Measurements from ENCODE around the gene ATP2A3. TPM values are rescaled to one million over a fixed set of nuclear protein-coding genes. Genes with fewer than 3 reads are reported as not detected.

ATP2A3 gene
- total RNA-seq, 2 donors from 2014 or later: 43.8 to 49.5 TPM

GRCh38 chr17:3974138-3974687 lies 10.0 kb upstream of the ATP2A3 start:
- Histone ChIP-seq H3K27ac (no peak overlapping the region), H3K4me1 (peaks cover 32% of the 10 kb centered on the region), H3K27me3 (no peaks in the 10 kb centered on the region), H3K36me3 (replicated peaks in 1 of 2; ENCODE audit: insufficient read depth in 1 of 2, low read depth in 2 of 2) (no peaks in the 10 kb centered on the region), H3K9me3 (peaks cover 0 to 8% (median 0%) of the 10 kb centered on the region in 3 donors), H3K4me3 (no peak overlapping the region)
- ATAC-seq (no peak), DNase-seq (no peak)
- 74 to 94% methylated on average over 13 to 15 of the region's 15 CpGs for WGBS, 2 donors
- intact Hi-C loops (cut with DNase I): no loop called here
- TF ChIP-seq CTCF (IDR thresholded peaks at IDR 0.05) (no peak), POLR2A (IDR thresholded peaks at IDR 0.05) (no peak)

- no peak overlapping the region for H3K4me3 ChIP-seq
- H3K36me3 ChIP-seq (replicated peaks in 1 of 2; ENCODE audit: insufficient read depth in 1 of 2, low read depth in 2 of 2): no peaks in the 10 kb centered on the region
- H3K27ac ChIP-seq: no peak overlapping the region
- WGBS, 2 donors: 80 to 87% methylated on average over 7 to 10 of the region's 10 CpGs
- H3K9me3 ChIP-seq: peaks cover 0 to 8% (median 0%) of the 10 kb centered on the region in 3 donors
- TF ChIP-seq CTCF (IDR thresholded peaks at IDR 0.05) (no peak), POLR2A (IDR thresholded peaks at IDR 0.05) (no peak)
- peaks cover 26% of the 10 kb centered on the region for H3K4me1 ChIP-seq
- intact Hi-C loops (cut with DNase I): no loop called here
- no peak for DNase-seq
- no peak for ATAC-seq
- no peaks in the 10 kb centered on the region for H3K27me3 ChIP-seq
Measured at GRCh38 chr17:3973495-3974137, 9.4 kb upstream of the ATP2A3 start.

- H3K36me3 ChIP-seq (replicated peaks in 1 of 2; ENCODE audit: insufficient read depth in 1 of 2, low read depth in 2 of 2): no peaks in the 10 kb centered on the region
- H3K27ac ChIP-seq: no peak overlapping the region
- no peak overlapping the region for H3K4me3 ChIP-seq
- ATAC-seq (no peak), DNase-seq (no peak)
- intact Hi-C loops (cut with DNase I): no loop called here
- TF ChIP-seq CTCF (IDR thresholded peaks at IDR 0.05) (no peak), POLR2A (IDR thresholded peaks at IDR 0.05) (no peak)
- no peaks in the 10 kb centered on the region for H3K27me3 ChIP-seq
- peaks cover 0 to 8% (median 0%) of the 10 kb centered on the region in 3 donors for H3K9me3 ChIP-seq
- peaks cover 21% of the 10 kb centered on the region for H3K4me1 ChIP-seq
- 60 to 73% methylated on average over 5 of the region's 5 CpGs for WGBS, 2 donors
Measured at GRCh38 chr17:3972931-3973330, 8.7 kb upstream of the ATP2A3 start.

GRCh38 chr17:3972281-3972731 lies 8.1 kb upstream of the ATP2A3 start:
- 54 to 92% methylated on average over 13 to 14 of the region's 15 CpGs for WGBS, 2 donors
- H3K4me3 ChIP-seq: no peak overlapping the region
- peaks cover 21% of the 10 kb centered on the region for H3K4me1 ChIP-seq
- H3K27ac ChIP-seq: no peak overlapping the region
- intact Hi-C loops (cut with DNase I): no loop called here
- TF ChIP-seq CTCF (IDR thresholded peaks at IDR 0.05) (no peak), POLR2A (IDR thresholded peaks at IDR 0.05) (no peak)
- DNase-seq (no peak), ATAC-seq (no peak)
- peaks cover 0 to 8% (median 0%) of the 10 kb centered on the region in 3 donors for H3K9me3 ChIP-seq
- H3K27me3 ChIP-seq: no peaks in the 10 kb centered on the region
- no peaks in the 10 kb centered on the region for H3K36me3 ChIP-seq (replicated peaks in 1 of 2; ENCODE audit: insufficient read depth in 1 of 2, low read depth in 2 of 2)

- DNase-seq (no peak), ATAC-seq (no peak)
- Histone ChIP-seq H3K4me3 (no peak overlapping the region), H3K27me3 (no peaks in the 10 kb centered on the region), H3K9me3 (peaks cover 0 to 8% (median 0%) of the 10 kb centered on the region in 3 donors), H3K36me3 (replicated peaks in 1 of 2; ENCODE audit: insufficient read depth in 1 of 2, low read depth in 2 of 2) (no peaks in the 10 kb centered on the region), H3K4me1 (peaks cover 19% of the 10 kb centered on the region), H3K27ac (no peak overlapping the region)
- TF ChIP-seq POLR2A (IDR thresholded peaks at IDR 0.05) (no peak), CTCF (IDR thresholded peaks at IDR 0.05) (no peak)
- intact Hi-C loops (cut with DNase I): no loop called here
- 89 to 93% methylated on average over 6 of the region's 6 CpGs for WGBS, 2 donors
Measured at GRCh38 chr17:3970668-3971067, 6.4 kb upstream of the ATP2A3 start.

Data from body of pancreas (tissue), 4 donors.